HG03045 (cell line): ENCODE measurements around the gene ZNG1B.
"Not testable (repeated sequence)": the region's sequence is repeated elsewhere in the genome, so short reads cannot be mapped to it uniquely, and the experiment has no call there.

Experiments used
- ATAC-seq: cut with Tn5 transposase; IDR thresholded peaks from one replicate; pipeline ENCODE4 v1.9.1; 2021; ENCODE audit warnings: mild to moderate bottlenecking, moderate library complexity; ENCODE audit not compliant: unreplicated experiment

ZNG1B gene

GRCh38 chr2:113542529-113542928 is 105.0 kb downstream of the ZNG1B start:
- ATAC-seq: not testable (repeated sequence)
